Prostate gland (tissue), 2 donors: ENCODE data around the gene BTNL9.

Experiments used
- POLR2A ChIP-seq: fragments of 450-650 bp; IDR thresholded peaks from one replicate; pipeline ENCODE4 v1.6.1; 2016; ENCODE audit warnings: antibody characterized with exemption, mild to moderate bottlenecking
- POLR2AphosphoS5 ChIP-seq: sonication (generic); formaldehyde crosslinking; IDR thresholded peaks from one replicate; pipeline ENCODE4 v1.6.1; 2017; ENCODE audit warnings: antibody characterized with exemption
- TF ChIP-seq, protein P1 (sequence below), 4 experiments: fragments of 200-600 bp in 2 of 4; fragments of 450-650 bp in 2 of 4; sonication (generic) in 2 of 4; IDR thresholded peaks; 1 replicate in 3 of 4; 2 replicates in 1 of 4; pipeline ENCODE4 v1.5.1; 2016 to 2019; ENCODE audit warnings: antibody characterized with exemption in 4 of 4, mild to moderate bottlenecking in 2 of 4, moderate library complexity in 2 of 4

DNA sequence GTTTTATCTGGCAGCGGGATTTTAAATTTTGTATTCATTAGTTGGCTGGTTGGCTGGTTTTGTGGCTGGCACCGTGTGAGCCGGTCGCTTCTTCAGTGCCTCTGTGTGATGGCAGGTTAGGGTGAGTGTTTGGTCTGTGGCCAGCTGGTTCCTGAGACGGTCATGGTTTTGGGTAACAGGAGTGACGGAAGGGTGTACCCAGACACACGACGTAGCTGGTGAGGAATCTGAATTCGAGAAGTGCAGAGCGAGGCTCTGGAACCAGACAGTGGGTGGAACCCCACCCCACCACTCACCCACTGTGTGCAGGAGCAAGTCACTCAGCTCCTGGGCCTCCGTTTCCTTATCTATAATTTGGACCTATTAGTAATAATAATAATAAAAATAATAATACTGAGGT is 2.7 kb downstream of the BTNL9 start:
- TF ChIP-seq POLR2AphosphoS5 (no peak), POLR2A (no peak)
- TF ChIP-seq, protein P1, sequence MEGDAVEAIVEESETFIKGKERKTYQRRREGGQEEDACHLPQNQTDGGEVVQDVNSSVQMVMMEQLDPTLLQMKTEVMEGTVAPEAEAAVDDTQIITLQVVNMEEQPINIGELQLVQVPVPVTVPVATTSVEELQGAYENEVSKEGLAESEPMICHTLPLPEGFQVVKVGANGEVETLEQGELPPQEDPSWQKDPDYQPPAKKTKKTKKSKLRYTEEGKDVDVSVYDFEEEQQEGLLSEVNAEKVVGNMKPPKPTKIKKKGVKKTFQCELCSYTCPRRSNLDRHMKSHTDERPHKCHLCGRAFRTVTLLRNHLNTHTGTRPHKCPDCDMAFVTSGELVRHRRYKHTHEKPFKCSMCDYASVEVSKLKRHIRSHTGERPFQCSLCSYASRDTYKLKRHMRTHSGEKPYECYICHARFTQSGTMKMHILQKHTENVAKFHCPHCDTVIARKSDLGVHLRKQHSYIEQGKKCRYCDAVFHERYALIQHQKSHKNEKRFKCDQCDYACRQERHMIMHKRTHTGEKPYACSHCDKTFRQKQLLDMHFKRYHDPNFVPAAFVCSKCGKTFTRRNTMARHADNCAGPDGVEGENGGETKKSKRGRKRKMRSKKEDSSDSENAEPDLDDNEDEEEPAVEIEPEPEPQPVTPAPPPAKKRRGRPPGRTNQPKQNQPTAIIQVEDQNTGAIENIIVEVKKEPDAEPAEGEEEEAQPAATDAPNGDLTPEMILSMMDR (IDR thresholded peaks at IDR 0.05), result no peak
